HCT116 (cell line): ENCODE results near the gene TMEM52B. TPM values are rescaled to one million over a fixed set of nuclear protein-coding genes. Genes with fewer than 3 reads are reported as not detected.

ENCODE experiments used
- ATAC-seq: fragments of 200-7000 bp; cut with Tn5 transposase; 2 replicates; pipeline ENCODE4 v1.9.1; 2020; ENCODE audit warnings: mild to moderate bottlenecking, moderate library complexity
- BruUV-seq: library from RNA; stranded (reverse); fragments of 400-500 nt; replicated peaks from 2 replicates; lab custom pipeline; 2021; lab: Mats Ljungman, UMichigan
- CTCF ChIA-PET: fragments of 300-600 bp; sonication (Branson Sonifier 250); formaldehyde crosslinking; loops from one replicate; lab custom pipeline; 2021; ENCODE audit warnings: antibody characterized with exemption; lab: Charles Lee
- POLR2A ChIA-PET: fragments of 300-600, 350-600 bp; sonication (Branson Sonifier 250); formaldehyde crosslinking; loops from one replicate; lab custom pipeline; 2021; ENCODE audit warnings: antibody characterized with exemption; lab: Charles Lee
- RAD21 ChIA-PET, 2 experiments: fragments of 300-600 bp; sonication (Branson Sonifier 250); formaldehyde crosslinking; loops; one replicate each; lab custom pipeline; 2023; ENCODE audit warnings: low total read pairs in 2 of 2; ENCODE audit not compliant: uncharacterized antibody in 2 of 2, unreplicated experiment in 2 of 2, low non-redundant PET in 1 of 2; lab: Charles Lee
- DNase-seq: peaks from one replicate; pipeline ENCODE4 v3.0.0-alpha.2; 2010; ENCODE audit warnings: low read depth, low spot score
- H2AFZ ChIP-seq: fragments of 200-600 bp; shearing (Covaris generic), sonication (generic); 2 replicates; pipeline ENCODE4 v1.6.1; 2017; ENCODE audit warnings: low read depth, mixed run types, mixed read lengths, antibody characterized with exemption, low read length; ENCODE audit not compliant: poor library complexity, severe bottlenecking
- H3K27ac ChIP-seq: 2 replicates; pipeline ENCODE4 v1.5.1; 2012; ENCODE audit warnings: low read depth, low read length
- H3K27me3 ChIP-seq: fragments of 200-600 bp; sonication (generic); 2 replicates; pipeline ENCODE4 v1.6.1; 2016; ENCODE audit warnings: mixed run types, low read length, mixed read lengths; ENCODE audit not compliant: insufficient read depth
- H3K36me3 ChIP-seq, 2 experiments: fragments of 200-500 bp in 1 of 2; fragments of 200-600 bp in 1 of 2; sonication (Bioruptor generic) in 1 of 2; sonication (generic) in 1 of 2; 2 replicates each; pipeline versions ENCODE4 v1.5.1 to v1.6.1; 2014 to 2016; ENCODE audit warnings: low read length in 2 of 2, inconsistent platforms in 1 of 2, mixed read lengths in 1 of 2, mixed run types in 1 of 2; ENCODE audit not compliant: insufficient read depth in 2 of 2, control insufficient read depth in 1 of 2
- H3K4me1 ChIP-seq, 2 experiments: fragments of 200-600 bp in 1 of 2; sonication (generic) in 1 of 2; 2 replicates each; pipeline versions ENCODE4 v1.5.1 to v1.6.1; 2012 to 2017; ENCODE audit warnings: low read length in 2 of 2, inconsistent platforms in 1 of 2, mild to moderate bottlenecking in 1 of 2, mixed read lengths in 1 of 2, mixed run types in 1 of 2, moderate library complexity in 1 of 2; ENCODE audit not compliant: insufficient read depth in 2 of 2, control insufficient read depth in 1 of 2
- H3K4me2 ChIP-seq: fragments of 200-600 bp; sonication (generic); 2 replicates; pipeline ENCODE4 v1.6.1; 2017; ENCODE audit warnings: mixed run types, low read length, mixed read lengths
- H3K4me3 ChIP-seq, 2 experiments: fragments of 200-600 bp in 1 of 2; sonication (generic) in 1 of 2; replicated peaks in 1 of 2; 2 replicates each; pipeline ENCODE4 v1.5.1; 2011 to 2016; ENCODE audit warnings: low read length in 2 of 2, control low read depth in 1 of 2, low read depth in 1 of 2, mild to moderate bottlenecking in 1 of 2, mixed read lengths in 1 of 2, mixed run types in 1 of 2
- H3K79me2 ChIP-seq: fragments of 200-600 bp; sonication (generic); 2 replicates; pipeline ENCODE4 v1.6.1; 2017; ENCODE audit warnings: mild to moderate bottlenecking, mixed run types, low read length, moderate library complexity, mixed read lengths; ENCODE audit not compliant: insufficient read depth
- H3K9ac ChIP-seq: fragments of 200-600 bp; sonication (generic); 2 replicates; pipeline ENCODE4 v1.6.1; 2016; ENCODE audit warnings: low read length, mixed read lengths
- H3K9me2 ChIP-seq: fragments of 200-600 bp; sonication (generic), shearing (Covaris generic); 2 replicates; pipeline ENCODE4 v1.6.1; 2017; ENCODE audit warnings: mixed run types, mild to moderate bottlenecking, moderate library complexity; ENCODE audit not compliant: insufficient read depth
- H3K9me3 ChIP-seq, 2 experiments: fragments of 200-500 bp in 1 of 2; fragments of 200-600 bp in 1 of 2; sonication (Bioruptor generic) in 1 of 2; sonication (generic) in 1 of 2; 2 replicates each; pipeline ENCODE4 v1.6.1; 2014 to 2017; ENCODE audit warnings: low read length in 2 of 2, mixed read lengths in 2 of 2, inconsistent platforms in 1 of 2, low read depth in 1 of 2, mild to moderate bottlenecking in 1 of 2, mixed run types in 1 of 2, moderate library complexity in 1 of 2; ENCODE audit not compliant: control insufficient read depth in 1 of 2, insufficient read depth in 1 of 2
- H4K20me1 ChIP-seq: fragments of 200-600 bp; sonication (generic), shearing (Covaris generic); 2 replicates; pipeline ENCODE4 v1.6.1; 2017; ENCODE audit warnings: mixed run types, mild to moderate bottlenecking, moderate library complexity; ENCODE audit not compliant: insufficient read depth
- EGR1 ChIP-seq: IDR thresholded peaks from 2 replicates; pipeline ENCODE4 v1.6.1; 2012; ENCODE audit warnings: low read depth
- EZH2 ChIP-seq: fragments of 200-600 bp; sonication (generic); IDR thresholded peaks from 2 replicates; pipeline ENCODE4 v1.6.1; 2017; ENCODE audit warnings: antibody characterized with exemption, mixed run types
- EZH2phosphoT487 ChIP-seq: fragments of 200-600 bp; IDR thresholded peaks from 2 replicates; pipeline ENCODE4 v1.6.1; 2018; ENCODE audit warnings: antibody characterized with exemption, borderline replicate concordance
- FOSL1 ChIP-seq: IDR thresholded peaks from 2 replicates; pipeline ENCODE4 v1.6.1; 2012; ENCODE audit warnings: low read depth
- JUND ChIP-seq: IDR thresholded peaks from 2 replicates; pipeline ENCODE4 v1.6.1; 2012
- POLR2AphosphoS5 ChIP-seq: IDR thresholded peaks from 2 replicates; pipeline ENCODE4 v1.6.1; 2011; ENCODE audit warnings: mild to moderate bottlenecking, low read depth, low read length, moderate library complexity
- ZNF274 ChIP-seq: fragments of 200-500 bp; sonication (Bioruptor generic); IDR thresholded peaks from 2 replicates; pipeline ENCODE4 v1.6.1; 2014; ENCODE audit warnings: mild to moderate bottlenecking, low read depth, low read length, inconsistent platforms
- intact Hi-C: fragments of 100-400 bp; cut with micrococcal nuclease; formaldehyde crosslinking; loops from 2 replicates; pipeline ENCODE4 v1.10.0; 2022
- total RNA-seq: library from RNA; stranded (reverse); gene quantifications from one replicate; pipeline ENCODE4 v1.2.1, GENCODE V29; 2021; ENCODE audit not compliant: unreplicated experiment
- TF ChIP-seq, protein P1 (sequence below): IDR thresholded peaks from 2 replicates; pipeline ENCODE4 v1.6.1; 2012; ENCODE audit warnings: low read depth

TMEM52B gene
- total RNA-seq, 1 experiment from 2014 or later, result not detected

DNA sequence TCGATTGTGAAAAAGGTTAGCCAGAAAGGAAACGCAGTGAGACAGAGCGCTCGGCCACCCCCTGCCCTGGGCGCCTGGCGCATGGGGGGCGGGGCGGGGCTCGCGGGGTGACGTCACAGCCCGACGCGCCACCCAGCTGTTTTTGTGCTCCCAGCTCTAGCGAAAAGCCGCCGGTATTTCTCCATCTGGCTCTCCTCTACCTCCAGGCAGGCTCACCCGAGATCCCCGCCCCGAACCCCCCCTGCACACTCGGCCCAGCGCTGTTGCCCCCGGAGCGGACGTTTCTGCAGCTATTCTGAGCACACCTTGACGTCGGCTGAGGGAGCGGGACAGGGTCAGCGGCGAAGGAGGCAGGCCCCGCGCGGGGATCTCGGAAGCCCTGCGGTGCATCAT is 33.9 kb downstream of the TMEM52B start, which contains the start of gene GABARAPL1:
GABARAPL1 (plus strand) TSS at position 139 of the 393 bp plus-strand sequence; CDS start at position 392, 253 bp downstream.
- TF ChIP-seq EGR1 (peak; percentile 38), EZH2phosphoT487 (no peak), JUND (no peak), FOSL1 (no peak; the same call in 1 of the 2 replicates), POLR2AphosphoS5 (no peak; the same call in 1 of the 2 replicates), EZH2 (no peak), ZNF274 (no peak)
- TF ChIP-seq, protein P1, sequence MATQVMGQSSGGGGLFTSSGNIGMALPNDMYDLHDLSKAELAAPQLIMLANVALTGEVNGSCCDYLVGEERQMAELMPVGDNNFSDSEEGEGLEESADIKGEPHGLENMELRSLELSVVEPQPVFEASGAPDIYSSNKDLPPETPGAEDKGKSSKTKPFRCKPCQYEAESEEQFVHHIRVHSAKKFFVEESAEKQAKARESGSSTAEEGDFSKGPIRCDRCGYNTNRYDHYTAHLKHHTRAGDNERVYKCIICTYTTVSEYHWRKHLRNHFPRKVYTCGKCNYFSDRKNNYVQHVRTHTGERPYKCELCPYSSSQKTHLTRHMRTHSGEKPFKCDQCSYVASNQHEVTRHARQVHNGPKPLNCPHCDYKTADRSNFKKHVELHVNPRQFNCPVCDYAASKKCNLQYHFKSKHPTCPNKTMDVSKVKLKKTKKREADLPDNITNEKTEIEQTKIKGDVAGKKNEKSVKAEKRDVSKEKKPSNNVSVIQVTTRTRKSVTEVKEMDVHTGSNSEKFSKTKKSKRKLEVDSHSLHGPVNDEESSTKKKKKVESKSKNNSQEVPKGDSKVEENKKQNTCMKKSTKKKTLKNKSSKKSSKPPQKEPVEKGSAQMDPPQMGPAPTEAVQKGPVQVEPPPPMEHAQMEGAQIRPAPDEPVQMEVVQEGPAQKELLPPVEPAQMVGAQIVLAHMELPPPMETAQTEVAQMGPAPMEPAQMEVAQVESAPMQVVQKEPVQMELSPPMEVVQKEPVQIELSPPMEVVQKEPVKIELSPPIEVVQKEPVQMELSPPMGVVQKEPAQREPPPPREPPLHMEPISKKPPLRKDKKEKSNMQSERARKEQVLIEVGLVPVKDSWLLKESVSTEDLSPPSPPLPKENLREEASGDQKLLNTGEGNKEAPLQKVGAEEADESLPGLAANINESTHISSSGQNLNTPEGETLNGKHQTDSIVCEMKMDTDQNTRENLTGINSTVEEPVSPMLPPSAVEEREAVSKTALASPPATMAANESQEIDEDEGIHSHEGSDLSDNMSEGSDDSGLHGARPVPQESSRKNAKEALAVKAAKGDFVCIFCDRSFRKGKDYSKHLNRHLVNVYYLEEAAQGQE, result no peak
- ChIA-PET CTCF (interaction anchor here (1.1 to 1.6 kb wide), 2 partner anchors 23 to 60 kb away, joined by 3 to 7 read pairs; no protein-coding TSS in a partner anchor), RAD21 (no interaction called here), POLR2A (interaction anchor here (0.8 kb wide), 1 partner anchor 53 kb away, joined by 3 read pairs; no protein-coding TSS in a partner anchor)
- intact Hi-C loops, result loop anchor here (1.0 to 2.0 kb wide), 3 partner anchors 401 to 537 kb away; partner anchors contain the start of gene MAGOHB
- H3K27ac ChIP-seq, result peak within 1 kb of the TSS; percentile 79
- peak within 1 kb of the TSS; percentile 84 to 89 for H3K4me3 ChIP-seq
- no TSS peak for BruUV-seq
- peaks cover 22 to 44% of the 10 kb centered on the region in 2 experiments; a peak in 3 of 4 replicates for H3K4me1 ChIP-seq
- H4K20me1 ChIP-seq, result no peaks in the 10 kb centered on the region
- no peaks in the 10 kb centered on the region for H3K27me3 ChIP-seq
- H3K9me3 ChIP-seq, result no peaks in the 10 kb centered on the region
- no peaks in the 10 kb centered on the region for H3K9me2 ChIP-seq
- H3K9ac ChIP-seq, result peak within 1 kb of the TSS; percentile 93
- peak; percentile 71 for ATAC-seq
- peaks cover 15% of the 10 kb centered on the region for H3K79me2 ChIP-seq
- peak within 1 kb of the TSS; percentile 81 for H3K4me2 ChIP-seq
- DNase-seq, result peak; percentile 39
- peaks cover 0 to under 1% of the 10 kb centered on the region in 2 experiments; a peak in 1 of 4 replicates for H3K36me3 ChIP-seq
- H2AFZ ChIP-seq, result peak within 1 kb of the TSS; percentile 29
